Neutrophil (primary cell): Measurements from ENCODE around the gene TCTA.
"Not testable (repeated sequence)": the region's sequence is repeated elsewhere in the genome, so short reads cannot be mapped to it uniquely, and the experiment has no call there.

Experiments
- H3K27ac ChIP-seq: fragments of 200-600 bp; sonication (generic); 2 replicates; pipeline ENCODE4 v1.5.1; 2016; ENCODE audit warnings: mild to moderate bottlenecking, moderate library complexity
- H3K27me3 ChIP-seq: fragments of 200-600 bp; sonication (generic); 2 replicates; pipeline ENCODE4 v1.6.0; 2016; ENCODE audit warnings: mild to moderate bottlenecking
- H3K36me3 ChIP-seq: fragments of 200-600 bp; sonication (generic); 2 replicates; pipeline ENCODE4 v1.5.1; 2017
- H3K4me1 ChIP-seq, 2 experiments: fragments of 200-600 bp in 1 of 2; sonication (generic) in 1 of 2; 1 replicate in 1 of 2; 2 replicates in 1 of 2; pipeline versions ENCODE4 v1.5.1 to v1.6.1; 2013 to 2016; ENCODE audit warnings: low read depth in 1 of 2, low read length in 1 of 2, mild to moderate bottlenecking in 1 of 2, moderate library complexity in 1 of 2; ENCODE audit not compliant: control insufficient read depth in 1 of 2, insufficient read depth in 1 of 2
- H3K4me3 ChIP-seq, 2 experiments: fragments of 200-600 bp in 1 of 2; sonication (generic) in 1 of 2; 1 replicate in 1 of 2; 2 replicates in 1 of 2; pipeline ENCODE4 v1.5.1; 2013 to 2016; ENCODE audit warnings: low read depth in 1 of 2, low read length in 1 of 2, mild to moderate bottlenecking in 1 of 2, moderate library complexity in 1 of 2
- H3K9me3 ChIP-seq: fragments of 200-600 bp; sonication (generic); 2 replicates; pipeline ENCODE4 v1.5.1; 2016
- TF ChIP-seq, protein P1 (sequence below): fragments of 200-600 bp; sonication (generic); IDR thresholded peaks from 2 replicates; pipeline ENCODE4 v1.5.1; 2016; ENCODE audit warnings: antibody characterized with exemption

The TCTA gene

DNA sequence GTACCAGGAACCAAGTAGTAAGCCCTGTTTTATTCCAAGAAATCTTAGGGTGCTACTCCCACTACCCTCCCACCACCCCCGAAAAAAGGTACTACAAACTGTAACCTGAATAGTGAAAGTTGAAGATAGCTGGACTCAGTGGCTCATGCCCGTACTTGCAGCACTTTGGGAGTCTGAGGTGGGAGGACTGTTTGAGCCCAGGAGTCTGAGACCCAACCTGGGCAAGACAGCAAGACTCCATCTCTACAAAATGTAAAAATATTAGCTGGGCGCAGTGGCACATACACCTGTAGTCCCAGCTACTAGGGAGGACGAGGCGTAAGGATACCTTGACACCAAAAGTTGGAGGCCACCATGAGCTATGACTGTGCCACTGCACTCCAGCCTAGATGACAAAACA is 8.3 kb upstream of the TCTA start:
- Histone ChIP-seq H3K36me3 (peaks cover 5% of the 10 kb centered on the region), H3K4me3 (no peak overlapping the region), H3K27me3 (no peaks in the 10 kb centered on the region), H3K9me3 (no peaks in the 10 kb centered on the region), H3K4me1 (peaks cover 61 to 68% of the 10 kb centered on the region in 2 experiments), H3K27ac (no peak overlapping the region)
- TF ChIP-seq, protein P1, sequence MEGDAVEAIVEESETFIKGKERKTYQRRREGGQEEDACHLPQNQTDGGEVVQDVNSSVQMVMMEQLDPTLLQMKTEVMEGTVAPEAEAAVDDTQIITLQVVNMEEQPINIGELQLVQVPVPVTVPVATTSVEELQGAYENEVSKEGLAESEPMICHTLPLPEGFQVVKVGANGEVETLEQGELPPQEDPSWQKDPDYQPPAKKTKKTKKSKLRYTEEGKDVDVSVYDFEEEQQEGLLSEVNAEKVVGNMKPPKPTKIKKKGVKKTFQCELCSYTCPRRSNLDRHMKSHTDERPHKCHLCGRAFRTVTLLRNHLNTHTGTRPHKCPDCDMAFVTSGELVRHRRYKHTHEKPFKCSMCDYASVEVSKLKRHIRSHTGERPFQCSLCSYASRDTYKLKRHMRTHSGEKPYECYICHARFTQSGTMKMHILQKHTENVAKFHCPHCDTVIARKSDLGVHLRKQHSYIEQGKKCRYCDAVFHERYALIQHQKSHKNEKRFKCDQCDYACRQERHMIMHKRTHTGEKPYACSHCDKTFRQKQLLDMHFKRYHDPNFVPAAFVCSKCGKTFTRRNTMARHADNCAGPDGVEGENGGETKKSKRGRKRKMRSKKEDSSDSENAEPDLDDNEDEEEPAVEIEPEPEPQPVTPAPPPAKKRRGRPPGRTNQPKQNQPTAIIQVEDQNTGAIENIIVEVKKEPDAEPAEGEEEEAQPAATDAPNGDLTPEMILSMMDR, result no peak

DNA sequence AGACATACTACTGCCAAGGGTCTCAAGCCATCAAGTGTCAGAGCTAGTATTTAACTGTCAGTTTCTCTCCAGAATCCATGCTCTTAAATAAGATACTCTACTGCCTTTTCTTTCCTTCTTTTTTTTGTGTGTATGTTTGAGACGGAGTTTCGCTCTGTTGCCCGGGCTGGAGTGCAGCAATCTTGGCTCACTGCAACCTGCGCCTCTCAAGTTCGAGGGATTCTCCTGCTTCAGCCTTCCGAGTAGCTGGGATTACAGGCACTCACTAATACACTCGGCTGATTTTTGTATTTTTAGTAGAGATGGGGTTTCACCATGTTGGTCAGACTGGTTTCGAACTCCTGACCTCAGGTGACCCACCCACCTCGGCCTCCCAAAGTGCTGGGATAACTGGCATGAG is 6.7 kb upstream of the TCTA start:
- not testable (repeated sequence) for H3K4me3 ChIP-seq, H3K9me3 ChIP-seq, H3K27me3 ChIP-seq, H3K36me3 ChIP-seq
- Histone ChIP-seq H3K27ac (peak overlapping the region; percentile 76), H3K4me1 (peaks cover 61 to 68% of the 10 kb centered on the region in 2 experiments)

DNA sequence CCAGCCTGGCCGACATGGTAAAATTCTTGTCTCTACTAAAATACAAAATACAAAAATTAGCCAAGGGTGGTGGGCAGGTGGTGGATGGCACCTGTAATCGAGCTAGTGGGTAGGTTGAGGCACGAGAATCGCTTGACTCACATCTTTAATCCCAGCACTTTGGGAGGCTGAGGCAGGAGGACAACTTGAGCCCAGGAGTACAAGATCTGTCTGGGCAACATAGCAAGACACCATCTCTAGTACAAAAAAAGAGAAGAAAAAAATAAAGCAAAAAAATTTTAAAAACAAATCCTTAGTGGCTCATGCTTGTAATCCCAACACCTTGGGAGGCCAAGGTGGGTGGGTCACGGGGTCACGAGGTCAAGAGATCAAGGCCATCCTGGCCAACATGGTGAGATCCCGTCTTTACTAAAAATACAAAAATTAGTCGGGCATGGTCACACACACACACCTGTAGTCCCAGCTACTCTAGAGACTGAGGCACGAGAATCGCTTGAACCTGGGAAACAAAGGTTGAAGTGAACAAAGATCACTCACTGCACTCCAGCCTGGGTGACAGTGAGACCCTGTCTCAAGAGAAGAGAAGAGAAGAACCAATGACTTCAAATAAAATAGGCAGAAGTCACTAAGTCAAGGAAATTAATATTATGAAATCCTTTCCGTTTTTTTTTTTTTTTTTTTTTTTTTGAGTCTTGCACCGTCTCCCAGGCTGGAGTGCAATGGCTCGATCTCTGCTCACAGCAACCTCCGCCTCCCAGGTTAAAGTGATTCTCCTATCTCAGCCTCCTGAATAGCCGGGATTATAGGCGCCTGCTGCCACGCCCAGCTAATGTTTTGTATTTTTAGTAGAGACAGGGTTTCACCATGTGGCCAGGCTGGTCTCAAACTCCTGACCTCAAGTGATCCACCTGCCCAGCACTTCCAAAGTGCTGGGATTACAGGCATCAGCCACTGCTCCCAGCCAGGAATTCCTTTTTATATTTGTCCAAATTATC is 5.4 kb upstream of the TCTA start:
- Histone ChIP-seq H3K4me3 (peak overlapping the region; percentile 12 to 34), H3K36me3 (peaks cover 5% of the 10 kb centered on the region), H3K4me1 (peaks cover 57 to 63% of the 10 kb centered on the region in 2 experiments), H3K9me3 (no peaks in the 10 kb centered on the region), H3K27me3 (no peaks in the 10 kb centered on the region), H3K27ac (peak overlapping the region; percentile 76)
- TF ChIP-seq, protein P1, result no peak

DNA sequence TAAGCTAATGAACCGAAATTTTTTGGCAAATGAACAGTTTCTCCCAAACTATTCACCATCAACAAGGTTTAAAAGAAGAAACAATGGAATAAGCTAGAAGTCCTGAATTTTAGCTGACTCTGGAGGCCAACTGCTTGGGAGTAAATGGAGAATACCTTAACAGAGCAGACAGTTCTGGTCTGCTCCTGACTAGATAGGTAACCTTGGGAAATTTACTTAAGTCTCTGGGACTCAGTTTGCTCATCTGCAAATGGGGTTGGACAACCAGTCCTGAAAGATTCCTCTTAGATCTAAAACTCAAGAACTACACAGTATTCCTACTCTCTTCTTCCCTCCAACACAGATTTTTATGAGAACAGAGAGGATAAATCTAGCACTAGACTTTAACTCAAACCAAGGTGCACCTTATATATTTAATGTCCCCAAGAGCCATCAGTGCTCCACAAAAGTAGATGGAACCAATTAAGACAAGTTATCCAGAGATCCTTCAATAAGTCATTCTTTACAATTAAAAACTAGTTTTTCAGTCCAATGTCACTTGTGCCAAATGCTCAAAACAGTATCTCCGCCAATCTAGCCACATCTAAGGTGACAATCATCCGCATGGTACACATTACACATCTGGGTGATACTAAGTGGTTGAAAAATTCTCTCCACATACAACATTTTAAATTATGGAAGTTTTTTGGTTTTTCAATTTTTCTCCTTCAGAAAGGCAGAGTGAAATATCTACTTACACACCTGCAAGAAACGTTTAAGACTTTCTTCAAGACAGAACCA is 2.0 kb upstream of the TCTA start:
- H3K4me1 ChIP-seq, result peaks cover 83 to 85% of the 10 kb centered on the region in 2 experiments
- H3K9me3 ChIP-seq, result no peaks in the 10 kb centered on the region
- TF ChIP-seq, protein P1, result no peak
- no peaks in the 10 kb centered on the region for H3K36me3 ChIP-seq
- H3K27me3 ChIP-seq, result no peaks in the 10 kb centered on the region
- H3K27ac ChIP-seq, result peak overlapping the region; percentile 99
- H3K4me3 ChIP-seq, result peak overlapping the region; percentile 86 to 88

DNA sequence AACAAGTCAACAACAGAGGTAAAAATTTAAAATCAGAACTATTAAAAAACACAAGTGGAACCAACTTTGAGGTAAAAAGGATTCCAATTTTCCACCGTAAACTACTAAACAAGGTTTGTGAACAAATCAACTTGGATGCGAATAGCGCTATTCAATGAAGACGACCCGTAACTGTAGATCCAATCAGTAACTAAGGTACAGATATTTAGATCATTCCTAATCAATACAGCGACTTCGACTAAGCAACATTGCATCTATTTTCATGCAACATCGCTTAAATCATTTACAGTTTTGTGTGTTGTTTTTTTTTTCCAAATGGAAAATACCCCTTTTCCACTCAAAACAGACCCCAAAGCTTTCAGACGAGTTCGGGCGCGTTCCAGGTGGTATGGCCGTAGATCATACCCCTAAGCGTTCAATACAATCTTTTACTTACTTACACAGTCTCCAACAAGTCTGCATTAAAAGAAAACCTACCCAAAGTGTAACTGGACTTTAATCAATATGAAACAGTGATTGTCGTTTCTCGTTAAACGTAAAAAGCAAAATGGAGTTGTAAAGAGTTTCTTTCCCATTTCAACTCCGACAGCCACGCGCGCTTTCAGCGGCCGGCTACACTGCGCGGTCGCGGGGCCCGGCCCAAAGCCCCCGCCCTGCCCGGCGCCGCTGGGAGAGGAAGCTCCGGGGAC is 1.2 kb upstream of the TCTA start:
- H3K27ac ChIP-seq, result peak overlapping the region; percentile 99
- H3K4me3 ChIP-seq, result peak overlapping the region; percentile 86 to 88
- TF ChIP-seq, protein P1, result no peak
- H3K4me1 ChIP-seq, result peaks cover 85% of the 10 kb centered on the region in 2 experiments
- no peaks in the 10 kb centered on the region for H3K9me3 ChIP-seq
- H3K27me3 ChIP-seq, result no peaks in the 10 kb centered on the region
- no peaks in the 10 kb centered on the region for H3K36me3 ChIP-seq
